GM18909 (cell line): ENCODE data around the gene SLC4A9.
"Not testable (repeated sequence)": the region's sequence is repeated elsewhere in the genome, so short reads cannot be mapped to it uniquely, and the experiment has no call there.

ENCODE experiments used
- ATAC-seq: cut with Tn5 transposase; IDR thresholded peaks from one replicate; pipeline ENCODE4 v1.9.1; 2021; ENCODE audit warnings: mild to moderate bottlenecking; ENCODE audit not compliant: unreplicated experiment, poor library complexity

Gene SLC4A9

GRCh38 chr5:140338336-140338735 lies 21.7 kb upstream of the SLC4A9 start:
- no peak for ATAC-seq

- ATAC-seq, result no peak
Measured at GRCh38 chr5:140338908-140339307, 21.1 kb upstream of the SLC4A9 start.

- ATAC-seq, result no peak
Measured at GRCh38 chr5:140339636-140340035, 20.4 kb upstream of the SLC4A9 start.

GRCh38 chr5:140340605-140341121 lies 19.3 kb upstream of the SLC4A9 start:
- no peak for ATAC-seq

- ATAC-seq, result no peak
Measured at GRCh38 chr5:140341591-140341990, 18.4 kb upstream of the SLC4A9 start.

- ATAC-seq, result no peak
Measured at GRCh38 chr5:140342287-140342686, 17.7 kb upstream of the SLC4A9 start.

- no peak for ATAC-seq
Measured at GRCh38 chr5:140342896-140343295, 17.1 kb upstream of the SLC4A9 start.

- ATAC-seq, result not testable (repeated sequence)
Measured at GRCh38 chr5:140343849-140344248, 16.1 kb upstream of the SLC4A9 start.

GRCh38 chr5:140344683-140345423 lies 15.1 kb upstream of the SLC4A9 start:
- no peak for ATAC-seq

- ATAC-seq, result peak; percentile 20
Measured at GRCh38 chr5:140345919-140346347, 14.1 kb upstream of the SLC4A9 start.

GRCh38 chr5:140346348-140347221 lies 13.4 kb upstream of the SLC4A9 start, which contains the start of gene HBEGF:
HBEGF (minus strand) TSS chr5:140346603; CDS start chr5:140346328, 275 bp downstream.
- peak; percentile 76 for ATAC-seq

- no peak for ATAC-seq
Measured at GRCh38 chr5:140347360-140347759, 12.6 kb upstream of the SLC4A9 start.

- no peak for ATAC-seq
Measured at GRCh38 chr5:140348104-140348503, 11.9 kb upstream of the SLC4A9 start.

GRCh38 chr5:140349244-140349643 lies 10.8 kb upstream of the SLC4A9 start:
- ATAC-seq, result no peak

GRCh38 chr5:140351609-140352334 lies 8.2 kb upstream of the SLC4A9 start:
- peak; percentile 56 for ATAC-seq

GRCh38 chr5:140355546-140355945 lies 4.4 kb upstream of the SLC4A9 start:
- no peak for ATAC-seq

- peak; percentile 15 for ATAC-seq
Measured at GRCh38 chr5:140356853-140357725, 2.9 kb upstream of the SLC4A9 start.

GRCh38 chr5:140357726-140358093 lies 2.3 kb upstream of the SLC4A9 start:
- ATAC-seq, result peak; percentile 95

GRCh38 chr5:140358738-140359310 lies 1.2 kb upstream of the SLC4A9 start:
- no peak for ATAC-seq
